Measurements from ENCODE around the gene NUP214.
"Not testable (repeated sequence)": the region's sequence is repeated elsewhere in the genome, so short reads cannot be mapped to it uniquely, and the experiment has no call there.

Gene NUP214

GRCh38 chr9:131096269-131097125 is 28.9 kb upstream of the NUP214 start, which contains the start of gene AIF1L:
TSS of gene AIF1L (plus strand) at chr9:131096531. CDS start at chr9:131096630, 99 bp downstream.
- no peak for DNase-seq (ENCODE audit: low read depth)

GRCh38 chr9:131097126-131097947 is 28.0 kb upstream of the NUP214 start:
- DNase-seq (ENCODE audit: low read depth) = no peak

GRCh38 chr9:131097948-131098278 is 27.5 kb upstream of the NUP214 start:
- no peak for DNase-seq (ENCODE audit: low read depth)

GRCh38 chr9:131098391-131099101 is 26.8 kb upstream of the NUP214 start:
- no peak for DNase-seq (ENCODE audit: low read depth)

- no peak for DNase-seq (ENCODE audit: low read depth)
Measured at GRCh38 chr9:131099102-131099606, 26.2 kb upstream of the NUP214 start.

GRCh38 chr9:131099845-131100244 is 25.5 kb upstream of the NUP214 start:
- not testable (repeated sequence) for DNase-seq (ENCODE audit: low read depth)

GRCh38 chr9:131100445-131100844 is 24.9 kb upstream of the NUP214 start:
- no peak for DNase-seq (ENCODE audit: low read depth)

GRCh38 chr9:131101207-131101964 is 24.0 kb upstream of the NUP214 start:
- no peak for DNase-seq (ENCODE audit: low read depth)

GRCh38 chr9:131103024-131103423 is 22.4 kb upstream of the NUP214 start:
- no peak for DNase-seq (ENCODE audit: low read depth)

GRCh38 chr9:131103535-131103934 is 21.9 kb upstream of the NUP214 start:
- no peak for DNase-seq (ENCODE audit: low read depth)

- no peak for DNase-seq (ENCODE audit: low read depth)
Measured at GRCh38 chr9:131104016-131104740, 21.2 kb upstream of the NUP214 start.

- DNase-seq (ENCODE audit: low read depth) = no peak
Measured at GRCh38 chr9:131105952-131106351, 19.4 kb upstream of the NUP214 start.

- DNase-seq (ENCODE audit: low read depth) = no peak
Measured at GRCh38 chr9:131107760-131108159, 17.6 kb upstream of the NUP214 start.

GRCh38 chr9:131111186-131111853 is 14.1 kb upstream of the NUP214 start:
- DNase-seq (ENCODE audit: low read depth) = no peak

GRCh38 chr9:131111854-131112311 is 13.5 kb upstream of the NUP214 start:
- no peak for DNase-seq (ENCODE audit: low read depth)

- DNase-seq (ENCODE audit: low read depth) = no peak
Measured at GRCh38 chr9:131112374-131113154, 12.8 kb upstream of the NUP214 start.

- no peak for DNase-seq (ENCODE audit: low read depth)
Measured at GRCh38 chr9:131113655-131114054, 11.7 kb upstream of the NUP214 start.

- no peak for DNase-seq (ENCODE audit: low read depth)
Measured at GRCh38 chr9:131114084-131114535, 11.3 kb upstream of the NUP214 start.

- DNase-seq (ENCODE audit: low read depth) = not testable (repeated sequence)
Measured at GRCh38 chr9:131115360-131115742, 10.0 kb upstream of the NUP214 start.

Data from fibroblast of the conjunctiva (primary cell).